OCI-LY7 (cell line): ENCODE data around the gene MMP11. TPM values are rescaled to one million over a fixed set of nuclear protein-coding genes. Genes with fewer than 3 reads are reported as not detected.
A peak's percentile ranks its signal among the peaks of the same experiment; 100 is the strongest.

Source experiments
- BruUV-seq: library from RNA; stranded (reverse); fragments of 400-500 nt; replicated peaks from 2 replicates; lab custom pipeline; 2021; lab: Mats Ljungman, UMichigan
- CTCF ChIA-PET: fragments of 300-600 bp; sonication (Branson Sonifier 250); formaldehyde crosslinking; loops from one replicate; lab custom pipeline; 2022; ENCODE audit warnings: antibody characterized with exemption; ENCODE audit not compliant: unreplicated experiment; lab: Charles Lee
- POLR2A ChIA-PET: fragments of 300-600 bp; sonication (Branson Sonifier 250); formaldehyde crosslinking; loops from one replicate; lab custom pipeline; 2022; ENCODE audit warnings: antibody characterized with exemption; lab: Charles Lee
- DNase-seq: peaks from one replicate; pipeline ENCODE4 v3.0.0-alpha.2; 2015; ENCODE audit warnings: low spot score
- H2AFZ ChIP-seq: fragments of 200-600 bp; sonication (generic), shearing (Covaris generic); 2 replicates; pipeline ENCODE4 v1.6.1; 2014; ENCODE audit warnings: mild to moderate bottlenecking, antibody characterized with exemption, low read length, moderate library complexity
- H3K27ac ChIP-seq: fragments of 200-600 bp; sonication (generic); 2 replicates; pipeline ENCODE4 v1.5.1; 2014; ENCODE audit warnings: mixed run types, low read depth, mild to moderate bottlenecking, moderate library complexity, low read length, inconsistent platforms; ENCODE audit not compliant: poor library complexity, severe bottlenecking
- H3K36me3 ChIP-seq: fragments of 200-600 bp; sonication (generic); 2 replicates; pipeline ENCODE4 v1.6.1; 2014; ENCODE audit warnings: mild to moderate bottlenecking, antibody characterized with exemption, low read length, moderate library complexity, mixed read lengths; ENCODE audit not compliant: insufficient read depth
- H3K4me1 ChIP-seq: fragments of 200-600 bp; sonication (generic); 2 replicates; pipeline ENCODE4 v1.5.1; 2014; ENCODE audit warnings: mild to moderate bottlenecking, low read length; ENCODE audit not compliant: insufficient read depth, poor library complexity, severe bottlenecking
- H3K4me2 ChIP-seq: fragments of 200-600 bp; sonication (generic); 2 replicates; pipeline ENCODE4 v1.6.1; 2014; ENCODE audit warnings: mild to moderate bottlenecking, low read length
- H3K4me3 ChIP-seq: fragments of 200-600 bp; sonication (generic); 2 replicates; pipeline ENCODE4 v1.5.1; 2014; ENCODE audit warnings: mild to moderate bottlenecking, low read depth, low read length; ENCODE audit not compliant: poor library complexity, severe bottlenecking
- H3K79me2 ChIP-seq: fragments of 200-600 bp; sonication (generic); 2 replicates; pipeline ENCODE4 v1.6.1; 2016; ENCODE audit warnings: low read depth, mild to moderate bottlenecking, low read length, moderate library complexity, mixed read lengths; ENCODE audit not compliant: insufficient read depth
- H3K9me2 ChIP-seq: fragments of 200-600 bp; sonication (generic); 2 replicates; pipeline ENCODE4 v1.6.1; 2016; ENCODE audit warnings: mild to moderate bottlenecking, low read length, mixed read lengths; ENCODE audit not compliant: insufficient read depth
- H3K9me3 ChIP-seq: fragments of 200-600 bp; sonication (generic); 2 replicates; pipeline ENCODE4 v1.6.1; 2014; ENCODE audit warnings: mild to moderate bottlenecking, mixed run types, low read length, mixed read lengths
- H4K20me1 ChIP-seq: fragments of 200-600 bp; sonication (generic); 2 replicates; pipeline ENCODE4 v1.6.1; 2014; ENCODE audit warnings: mild to moderate bottlenecking, antibody characterized with exemption, low read length, moderate library complexity, mixed read lengths; ENCODE audit not compliant: insufficient read depth
- EZH2phosphoT487 ChIP-seq: fragments of 200-600 bp; sonication (generic); IDR thresholded peaks from 2 replicates; pipeline ENCODE4 v1.6.1; 2018; ENCODE audit warnings: low read depth, borderline replicate concordance, mild to moderate bottlenecking, mixed run types, antibody characterized with exemption, low read length, moderate library complexity, mixed read lengths
- intact Hi-C: fragments of 100-400 bp; cut with micrococcal nuclease; formaldehyde crosslinking; loops from one replicate; pipeline ENCODE4 v1.10.0; 2022; ENCODE audit not compliant: unreplicated experiment
- total RNA-seq, 2 experiments: library from RNA; depleted of rRNA in 1 of 2; stranded (reverse); fragments of >200 nt in 1 of 2; shearing (Covaris generic) in 1 of 2; gene quantifications; 2 replicates each; pipeline ENCODE4 v1.2.3, GENCODE V29; 2014 to 2022
- TF ChIP-seq, protein P1 (sequence below): fragments of 200-600 bp; sonication (generic); conservative IDR thresholded peaks from 2 replicates; pipeline ENCODE4 v1.5.1; 2014; ENCODE audit warnings: mild to moderate bottlenecking, antibody characterized with exemption, low read length, moderate library complexity, mixed read lengths

MMP11 gene
- total RNA-seq, 2 experiments from 2014 or later, result 9.2 to 12.9 TPM

DNA sequence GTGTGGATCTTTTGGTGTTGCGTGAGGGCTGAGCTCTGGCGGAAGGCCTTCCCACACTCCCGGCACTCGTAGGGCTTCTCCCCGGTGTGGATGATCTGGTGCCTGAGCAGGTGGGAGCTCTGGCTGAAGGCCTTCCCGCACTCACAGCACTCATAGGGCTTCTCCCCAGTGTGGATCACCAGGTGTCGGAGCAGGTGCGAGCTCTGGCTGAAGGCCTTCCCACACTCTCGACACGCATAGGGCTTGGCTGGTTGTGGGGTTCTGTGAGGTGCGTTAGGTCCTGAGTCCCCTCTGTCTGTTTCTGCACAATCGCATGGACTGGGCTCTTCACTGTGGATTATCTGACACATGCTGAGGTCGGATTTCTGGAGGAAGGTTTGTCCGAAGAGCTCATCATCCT is 28.2 kb upstream of the MMP11 start:
- Histone ChIP-seq H2AFZ (no peak overlapping the region), H3K4me1 (no peaks in the 10 kb centered on the region), H3K36me3 (peaks cover 27% of the 10 kb centered on the region; the same call in 1 of the 2 replicates), H3K9me2 (no peaks in the 10 kb centered on the region), H3K27ac (no peak overlapping the region), H3K79me2 (no peaks in the 10 kb centered on the region), H3K4me2 (no peak overlapping the region), H3K4me3 (no peak overlapping the region), H4K20me1 (no peaks in the 10 kb centered on the region), H3K9me3 (no peaks in the 10 kb centered on the region)
- intact Hi-C loops, result no loop called here
- ChIA-PET CTCF (no interaction called here), POLR2A (interaction anchor here (0.6 kb wide), 1 partner anchor 13 kb away, joined by 4 read pairs; no protein-coding TSS in a partner anchor)
- no peak for TF ChIP-seq EZH2phosphoT487
- TF ChIP-seq, protein P1, sequence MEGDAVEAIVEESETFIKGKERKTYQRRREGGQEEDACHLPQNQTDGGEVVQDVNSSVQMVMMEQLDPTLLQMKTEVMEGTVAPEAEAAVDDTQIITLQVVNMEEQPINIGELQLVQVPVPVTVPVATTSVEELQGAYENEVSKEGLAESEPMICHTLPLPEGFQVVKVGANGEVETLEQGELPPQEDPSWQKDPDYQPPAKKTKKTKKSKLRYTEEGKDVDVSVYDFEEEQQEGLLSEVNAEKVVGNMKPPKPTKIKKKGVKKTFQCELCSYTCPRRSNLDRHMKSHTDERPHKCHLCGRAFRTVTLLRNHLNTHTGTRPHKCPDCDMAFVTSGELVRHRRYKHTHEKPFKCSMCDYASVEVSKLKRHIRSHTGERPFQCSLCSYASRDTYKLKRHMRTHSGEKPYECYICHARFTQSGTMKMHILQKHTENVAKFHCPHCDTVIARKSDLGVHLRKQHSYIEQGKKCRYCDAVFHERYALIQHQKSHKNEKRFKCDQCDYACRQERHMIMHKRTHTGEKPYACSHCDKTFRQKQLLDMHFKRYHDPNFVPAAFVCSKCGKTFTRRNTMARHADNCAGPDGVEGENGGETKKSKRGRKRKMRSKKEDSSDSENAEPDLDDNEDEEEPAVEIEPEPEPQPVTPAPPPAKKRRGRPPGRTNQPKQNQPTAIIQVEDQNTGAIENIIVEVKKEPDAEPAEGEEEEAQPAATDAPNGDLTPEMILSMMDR, result no peak
- no peak for DNase-seq
- no TSS peak for BruUV-seq

DNA sequence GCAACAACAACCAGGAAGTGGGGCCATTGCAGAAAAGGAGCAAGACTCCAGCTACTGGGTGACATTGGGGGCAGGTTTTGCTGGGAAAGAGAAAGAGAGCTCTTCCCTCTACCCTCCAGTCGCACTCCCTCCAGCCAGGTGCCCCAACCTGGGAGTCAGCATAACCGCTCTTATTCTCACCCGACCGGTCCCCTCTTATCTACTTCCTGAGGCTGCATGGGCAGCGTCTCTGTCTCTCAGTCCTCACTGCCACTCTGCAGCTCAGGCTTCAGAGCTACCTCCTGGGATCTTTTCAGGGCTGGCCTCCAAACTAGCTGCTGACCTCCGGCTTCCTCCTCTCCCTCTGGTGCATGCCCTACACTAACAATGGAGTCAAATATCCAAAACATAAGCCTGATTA is 26.9 kb upstream of the MMP11 start:
- Histone ChIP-seq H3K4me3 (no peak overlapping the region), H2AFZ (no peak overlapping the region), H3K79me2 (no peaks in the 10 kb centered on the region), H3K27ac (no peak overlapping the region), H3K4me2 (no peak overlapping the region), H3K9me2 (no peaks in the 10 kb centered on the region), H3K9me3 (no peaks in the 10 kb centered on the region), H3K4me1 (peaks cover 11% of the 10 kb centered on the region), H3K36me3 (peaks cover 27% of the 10 kb centered on the region; the same call in 1 of the 2 replicates), H4K20me1 (no peaks in the 10 kb centered on the region)
- DNase-seq, result no peak
- ChIA-PET CTCF (no interaction called here), POLR2A (interaction anchor here (0.7 to 0.9 kb wide), 2 partner anchors 9 to 49 kb away, joined by 3 to 4 read pairs; no protein-coding TSS in a partner anchor)
- BruUV-seq, result no TSS peak
- no peak for TF ChIP-seq EZH2phosphoT487
- TF ChIP-seq, protein P1, result no peak
- intact Hi-C loops, result no loop called here

DNA sequence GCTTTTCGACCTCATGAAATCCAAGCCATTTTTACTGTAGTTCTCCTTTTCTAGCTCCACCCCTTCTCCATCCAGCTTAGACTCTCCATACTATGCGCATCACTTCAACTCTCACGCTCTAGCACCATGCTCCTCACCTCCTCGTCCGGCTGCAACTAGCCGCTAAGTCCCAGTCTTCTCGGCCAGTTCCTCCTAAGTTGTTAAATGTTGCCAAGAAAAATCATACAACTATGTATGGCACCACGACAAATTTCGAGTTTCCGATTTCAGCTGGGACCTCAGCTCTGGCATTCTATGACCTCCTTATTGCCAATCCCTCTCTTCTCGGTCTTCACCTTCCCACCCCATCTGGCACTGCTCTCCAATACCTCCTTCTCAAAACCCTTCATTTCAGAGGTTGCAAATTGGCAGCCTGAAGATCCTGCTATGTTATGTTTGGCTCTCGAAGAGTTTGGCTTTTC is 22.8 kb upstream of the MMP11 start:
- no TSS peak for BruUV-seq

More for the DNA sequence above, 22.8 kb upstream of the MMP11 start:
- ChIA-PET POLR2A (interaction anchor here (0.6 to 1.5 kb wide), 2 partner anchors 22 to 108 kb away, joined by 3 to 10 read pairs; partner anchors contain the start of gene SLC2A11), CTCF (no interaction called here)
- no peak overlapping the region for H3K27ac ChIP-seq
- H3K4me2 ChIP-seq, result peak overlapping the region; percentile 93
- H3K4me3 ChIP-seq, result peak overlapping the region; percentile 78
- H2AFZ ChIP-seq, result no peak overlapping the region
- intact Hi-C loops, result loop anchor here (5.0 to 10.0 kb wide), 2 partner anchors 97 to 815 kb away; no protein-coding TSS in a partner anchor
- H3K9me3 ChIP-seq, result no peaks in the 10 kb centered on the region
- TF ChIP-seq, protein P1, result no peak
- TF ChIP-seq EZH2phosphoT487, result no peak
- no peaks in the 10 kb centered on the region for H3K9me2 ChIP-seq
- no peak for DNase-seq
- peaks cover 11% of the 10 kb centered on the region; the same call in 1 of the 2 replicates for H3K79me2 ChIP-seq
- peaks cover 30% of the 10 kb centered on the region for H3K4me1 ChIP-seq
- H4K20me1 ChIP-seq, result no peaks in the 10 kb centered on the region
- peaks cover 4% of the 10 kb centered on the region; the same call in 1 of the 2 replicates for H3K36me3 ChIP-seq
